ENCODE results near the gene MT3.

Gene MT3

DNA sequence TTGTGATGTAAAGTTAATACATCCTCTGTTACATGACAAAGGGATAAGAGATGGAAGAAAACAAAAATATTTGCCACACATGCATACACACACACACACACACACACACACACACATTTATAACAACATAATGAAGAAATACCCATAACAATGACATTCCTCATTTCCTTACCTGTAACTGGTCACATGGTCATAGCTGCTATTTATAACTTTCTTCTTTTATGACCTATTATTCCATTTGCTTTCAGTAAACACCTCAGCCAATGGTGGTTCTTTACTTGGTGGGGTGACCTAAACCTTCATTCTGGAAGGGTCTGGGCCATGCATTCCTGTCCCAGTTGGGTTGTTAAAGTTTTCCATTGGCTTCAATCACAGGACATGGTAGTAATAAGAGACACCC is 24.4 kb downstream of the MT3 start:
- no peak for TF ChIP-seq POLR2AphosphoS5 (IDR thresholded peaks at IDR 0.05; ENCODE audit: low read depth, low read length)
- no peak for TF ChIP-seq FOXP2 (optimal IDR thresholded peaks at IDR 0.05; ENCODE audit: borderline replicate concordance, extremely low read depth, extremely low read length, insufficient read depth)
- TF ChIP-seq, protein P1, sequence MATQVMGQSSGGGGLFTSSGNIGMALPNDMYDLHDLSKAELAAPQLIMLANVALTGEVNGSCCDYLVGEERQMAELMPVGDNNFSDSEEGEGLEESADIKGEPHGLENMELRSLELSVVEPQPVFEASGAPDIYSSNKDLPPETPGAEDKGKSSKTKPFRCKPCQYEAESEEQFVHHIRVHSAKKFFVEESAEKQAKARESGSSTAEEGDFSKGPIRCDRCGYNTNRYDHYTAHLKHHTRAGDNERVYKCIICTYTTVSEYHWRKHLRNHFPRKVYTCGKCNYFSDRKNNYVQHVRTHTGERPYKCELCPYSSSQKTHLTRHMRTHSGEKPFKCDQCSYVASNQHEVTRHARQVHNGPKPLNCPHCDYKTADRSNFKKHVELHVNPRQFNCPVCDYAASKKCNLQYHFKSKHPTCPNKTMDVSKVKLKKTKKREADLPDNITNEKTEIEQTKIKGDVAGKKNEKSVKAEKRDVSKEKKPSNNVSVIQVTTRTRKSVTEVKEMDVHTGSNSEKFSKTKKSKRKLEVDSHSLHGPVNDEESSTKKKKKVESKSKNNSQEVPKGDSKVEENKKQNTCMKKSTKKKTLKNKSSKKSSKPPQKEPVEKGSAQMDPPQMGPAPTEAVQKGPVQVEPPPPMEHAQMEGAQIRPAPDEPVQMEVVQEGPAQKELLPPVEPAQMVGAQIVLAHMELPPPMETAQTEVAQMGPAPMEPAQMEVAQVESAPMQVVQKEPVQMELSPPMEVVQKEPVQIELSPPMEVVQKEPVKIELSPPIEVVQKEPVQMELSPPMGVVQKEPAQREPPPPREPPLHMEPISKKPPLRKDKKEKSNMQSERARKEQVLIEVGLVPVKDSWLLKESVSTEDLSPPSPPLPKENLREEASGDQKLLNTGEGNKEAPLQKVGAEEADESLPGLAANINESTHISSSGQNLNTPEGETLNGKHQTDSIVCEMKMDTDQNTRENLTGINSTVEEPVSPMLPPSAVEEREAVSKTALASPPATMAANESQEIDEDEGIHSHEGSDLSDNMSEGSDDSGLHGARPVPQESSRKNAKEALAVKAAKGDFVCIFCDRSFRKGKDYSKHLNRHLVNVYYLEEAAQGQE (IDR thresholded peaks at IDR 0.05; ENCODE audit: insufficient read depth in 1 of 2, low read depth in 2 of 2, low read length in 2 of 2): no peak
- TF ChIP-seq TAF1 (IDR thresholded peaks at IDR 0.05; ENCODE audit: borderline replicate concordance, insufficient read depth, low read length): no peak
- TF ChIP-seq SIN3A (IDR thresholded peaks at IDR 0.05; ENCODE audit: borderline replicate concordance, insufficient read depth, low read length): no peak

DNA sequence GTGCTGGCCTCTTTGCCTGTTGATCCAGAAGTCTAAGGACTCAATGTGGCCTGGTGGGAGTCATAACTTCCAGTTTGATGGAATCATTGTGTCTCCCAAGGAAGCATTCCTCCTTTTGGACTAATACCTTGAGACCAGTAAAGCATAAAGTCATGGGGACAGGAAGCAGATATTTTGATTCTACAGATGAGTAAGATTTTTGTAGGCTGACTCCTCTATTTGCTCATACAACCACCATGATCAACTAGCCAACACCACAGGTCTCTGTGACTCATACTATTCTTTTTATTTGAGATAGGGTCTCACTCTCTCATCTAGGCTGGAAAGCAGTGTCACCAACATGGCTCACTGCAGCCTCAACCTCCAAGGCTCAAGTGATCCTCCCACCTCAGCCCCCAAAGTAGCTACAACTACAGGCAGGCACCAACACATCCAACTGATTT is 25.2 kb downstream of the MT3 start:
- TF ChIP-seq FOXP2 (optimal IDR thresholded peaks at IDR 0.05; ENCODE audit: borderline replicate concordance, extremely low read depth, extremely low read length, insufficient read depth): no peak
- TF ChIP-seq TAF1 (IDR thresholded peaks at IDR 0.05; ENCODE audit: borderline replicate concordance, insufficient read depth, low read length): no peak
- no peak for TF ChIP-seq SIN3A (IDR thresholded peaks at IDR 0.05; ENCODE audit: borderline replicate concordance, insufficient read depth, low read length)
- TF ChIP-seq, protein P1 (IDR thresholded peaks at IDR 0.05; ENCODE audit: insufficient read depth in 1 of 2, low read depth in 2 of 2, low read length in 2 of 2): no peak
- TF ChIP-seq POLR2AphosphoS5 (IDR thresholded peaks at IDR 0.05; ENCODE audit: low read depth, low read length): no peak

DNA sequence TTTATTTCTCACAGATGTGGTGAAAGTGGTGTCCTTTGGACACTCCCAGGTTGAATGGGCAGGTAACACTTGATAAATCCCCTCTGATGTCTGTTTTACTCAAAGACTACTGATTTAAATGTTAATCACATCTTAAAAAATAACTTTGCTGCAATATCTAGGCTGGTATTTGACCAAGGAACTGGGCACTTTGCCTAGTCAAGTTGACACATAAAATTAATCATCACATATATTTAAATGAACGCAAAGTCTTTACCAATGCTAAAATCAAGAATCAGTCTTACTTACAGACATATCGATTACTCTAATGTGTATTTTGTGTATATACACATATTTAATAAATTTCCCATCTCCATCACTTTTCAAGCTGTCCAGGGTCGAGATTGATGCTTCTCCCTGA is 26.0 kb downstream of the MT3 start:
- no peak for TF ChIP-seq POLR2AphosphoS5 (IDR thresholded peaks at IDR 0.05; ENCODE audit: low read depth, low read length)
- TF ChIP-seq, protein P1 (IDR thresholded peaks at IDR 0.05; ENCODE audit: insufficient read depth in 1 of 2, low read depth in 2 of 2, low read length in 2 of 2): no peak
- no peak for TF ChIP-seq TAF1 (IDR thresholded peaks at IDR 0.05; ENCODE audit: borderline replicate concordance, insufficient read depth, low read length)
- no peak for TF ChIP-seq SIN3A (IDR thresholded peaks at IDR 0.05; ENCODE audit: borderline replicate concordance, insufficient read depth, low read length)
- no peak for TF ChIP-seq FOXP2 (optimal IDR thresholded peaks at IDR 0.05; ENCODE audit: borderline replicate concordance, extremely low read depth, extremely low read length, insufficient read depth)

DNA sequence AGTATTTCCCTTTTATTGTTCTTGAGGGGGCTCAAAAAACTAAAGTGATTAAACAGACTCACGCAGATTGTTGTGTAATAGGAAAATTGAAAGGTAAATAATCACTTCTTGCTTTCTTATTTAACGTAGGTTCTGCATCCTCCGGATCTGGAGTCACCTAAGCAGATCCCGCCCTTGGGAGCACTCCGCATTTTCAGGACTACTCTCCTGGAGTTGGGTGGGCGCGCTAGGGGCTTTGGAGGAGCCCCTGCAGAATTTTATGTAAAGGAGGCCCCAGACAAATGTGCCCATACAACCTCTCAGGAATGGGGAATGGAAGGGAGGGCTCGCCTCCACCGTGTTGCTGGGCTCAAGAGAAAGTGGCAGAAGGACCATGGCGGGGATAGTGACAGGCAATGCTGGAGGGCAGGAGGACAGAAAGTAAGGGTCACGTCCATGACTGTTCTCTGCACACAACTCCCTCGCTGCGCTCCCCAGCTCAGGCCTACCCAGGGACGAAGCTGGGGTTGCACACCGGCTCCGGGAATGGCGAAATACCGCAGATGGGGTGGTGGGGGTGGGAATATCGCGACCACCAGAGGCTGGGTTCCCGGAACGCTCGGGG is 27.4 kb downstream of the MT3 start:
- TF ChIP-seq TAF1 (IDR thresholded peaks at IDR 0.05; ENCODE audit: borderline replicate concordance, insufficient read depth, low read length): no peak
- TF ChIP-seq SIN3A (IDR thresholded peaks at IDR 0.05; ENCODE audit: borderline replicate concordance, insufficient read depth, low read length): no peak
- no peak for TF ChIP-seq FOXP2 (optimal IDR thresholded peaks at IDR 0.05; ENCODE audit: borderline replicate concordance, extremely low read depth, extremely low read length, insufficient read depth)
- TF ChIP-seq POLR2AphosphoS5 (IDR thresholded peaks at IDR 0.05; ENCODE audit: low read depth, low read length): no peak
- TF ChIP-seq, protein P1 (IDR thresholded peaks at IDR 0.05; ENCODE audit: insufficient read depth in 1 of 2, low read depth in 2 of 2, low read length in 2 of 2): no peak

Measured in PFSK-1 (cell line).